GM21447 (cell line): ENCODE data around the gene NSL1.
A peak's percentile ranks its signal among the peaks of the same experiment; 100 is the strongest.
"Not testable (repeated sequence)": the region's sequence is repeated elsewhere in the genome, so short reads cannot be mapped to it uniquely, and the experiment has no call there.

Experiments used
- ATAC-seq: cut with Tn5 transposase; IDR thresholded peaks from one replicate; pipeline ENCODE4 v1.9.1; 2021; ENCODE audit not compliant: unreplicated experiment

NSL1 gene

GRCh38 chr1:212783976-212784375 lies 7.6 kb downstream of the NSL1 start:
- no peak for ATAC-seq

- no peak for ATAC-seq
These were observed 9.0 kb downstream of the NSL1 start for GRCh38 chr1:212782422-212783154.

DNA sequence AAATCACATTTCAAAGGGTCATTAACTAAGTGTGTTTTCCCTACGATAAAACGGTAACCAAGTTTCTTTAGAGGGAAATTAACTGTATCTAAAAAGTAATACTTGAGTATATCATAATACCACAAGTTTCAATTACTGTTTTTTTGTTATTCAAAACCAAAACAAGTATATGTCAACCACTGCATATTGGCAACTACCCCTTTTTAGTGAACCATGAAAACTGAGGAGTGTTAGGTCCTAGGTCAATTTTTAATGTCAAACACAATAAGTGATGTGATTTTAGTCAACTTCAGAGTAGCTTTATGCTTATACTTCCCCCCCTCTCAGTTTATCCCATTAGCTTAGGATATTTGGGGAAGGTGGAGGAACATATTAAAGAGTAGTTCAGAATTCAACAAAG lies 10.4 kb downstream of the NSL1 start:
- ATAC-seq, result no peak

DNA sequence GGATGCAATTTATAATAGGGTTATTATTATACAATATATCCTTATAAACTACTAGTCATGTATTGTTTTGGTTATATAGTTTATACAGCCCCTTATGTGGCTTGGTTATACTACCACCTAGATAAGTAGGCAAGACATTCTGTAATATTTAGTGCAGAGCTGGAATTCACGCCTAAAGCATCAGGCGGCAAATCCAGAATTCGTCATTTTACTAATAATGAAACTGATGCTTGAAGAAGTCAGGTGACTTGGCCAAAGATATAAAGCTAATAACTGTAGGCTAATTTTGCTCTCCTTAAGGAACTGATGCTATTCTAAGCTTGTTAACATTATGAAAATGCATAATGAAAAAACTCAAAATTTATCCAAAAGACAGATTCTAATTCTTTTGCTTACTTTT lies 10.8 kb downstream of the NSL1 start:
- ATAC-seq, result no peak

- ATAC-seq, result not testable (repeated sequence)
These were observed 12.5 kb downstream of the NSL1 start for GRCh38 chr1:212779086-212779485.

DNA sequence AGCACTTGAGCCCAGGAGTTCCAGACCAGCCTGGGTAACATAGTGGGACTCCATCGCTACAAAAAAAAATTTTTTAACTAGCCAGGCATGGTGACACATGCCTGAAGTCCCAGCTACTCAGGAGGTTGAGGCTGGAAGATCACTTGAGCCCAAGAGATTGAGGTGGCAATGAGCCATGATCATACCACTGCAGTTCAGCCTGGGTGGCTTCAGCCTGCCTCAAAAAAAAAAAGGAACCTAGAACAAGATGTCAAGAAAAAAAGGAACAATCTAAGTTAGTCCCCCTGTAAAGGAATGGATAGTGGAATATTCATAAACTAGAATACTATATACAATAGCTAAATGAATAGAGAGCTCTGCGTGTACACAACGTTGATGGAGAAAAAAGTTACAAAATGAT lies 14.4 kb downstream of the NSL1 start:
- ATAC-seq, result no peak

- ATAC-seq, result no peak
These were observed 16.3 kb downstream of the NSL1 start for GRCh38 chr1:212775241-212775640.

DNA sequence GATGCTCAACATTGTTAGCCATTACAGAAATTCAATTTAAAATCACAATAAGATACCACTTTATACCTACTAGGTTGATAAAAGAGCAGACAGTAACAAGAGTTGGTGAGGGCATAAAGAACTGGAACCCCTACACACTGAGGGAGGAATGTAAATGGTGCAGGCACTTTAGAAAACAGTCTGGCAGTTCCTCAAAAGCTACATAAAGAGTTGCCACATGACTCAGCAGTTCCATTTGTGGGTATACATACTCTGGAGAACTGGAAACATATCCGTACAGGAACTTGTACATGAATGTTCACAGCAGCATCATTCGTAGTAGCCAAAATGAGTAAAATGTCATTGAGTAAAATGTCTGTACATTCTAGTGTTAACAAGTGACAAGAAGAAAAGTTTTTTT lies 17.0 kb downstream of the NSL1 start:
- no peak for ATAC-seq

DNA sequence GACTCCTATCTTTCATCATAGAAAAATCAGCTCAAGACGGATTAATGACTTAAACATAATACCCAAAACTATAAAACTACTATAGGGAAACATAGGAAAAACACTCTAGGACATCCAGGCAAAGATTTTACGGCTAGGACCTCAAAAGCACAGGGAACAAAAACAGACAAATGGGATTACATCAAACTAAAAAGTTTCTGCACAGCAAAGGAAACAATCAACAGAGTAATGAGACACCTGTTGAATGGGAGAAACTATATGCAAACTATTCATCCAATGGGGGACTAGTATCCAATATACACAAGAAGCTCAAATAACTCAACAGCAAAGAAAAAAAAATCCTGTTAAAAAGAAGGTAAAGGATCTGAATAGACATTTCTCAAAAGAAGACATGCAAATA lies 18.6 kb downstream of the NSL1 start:
- ATAC-seq, result no peak

DNA sequence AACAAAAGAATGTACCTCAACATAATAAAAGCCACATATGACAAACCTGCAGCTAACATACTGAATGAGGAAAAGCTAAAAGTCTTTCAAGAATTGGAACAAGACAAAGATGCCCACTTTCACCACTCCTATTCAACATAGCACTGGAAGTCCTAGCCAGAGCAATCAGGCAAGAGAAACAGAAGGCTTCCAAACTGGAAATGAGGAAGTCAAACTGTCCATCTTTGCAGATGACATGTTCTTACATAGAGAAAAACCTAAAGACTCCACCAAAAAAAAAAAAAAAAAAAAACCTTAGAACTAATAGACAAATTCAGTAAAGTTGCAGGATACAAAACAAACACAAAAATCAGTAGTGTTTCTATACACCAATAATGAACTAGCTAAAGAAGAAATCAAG lies 20.2 kb downstream of the NSL1 start:
- ATAC-seq, result no peak

- no peak for ATAC-seq
These were observed 22.0 kb downstream of the NSL1 start for GRCh38 chr1:212769459-212770167.

DNA sequence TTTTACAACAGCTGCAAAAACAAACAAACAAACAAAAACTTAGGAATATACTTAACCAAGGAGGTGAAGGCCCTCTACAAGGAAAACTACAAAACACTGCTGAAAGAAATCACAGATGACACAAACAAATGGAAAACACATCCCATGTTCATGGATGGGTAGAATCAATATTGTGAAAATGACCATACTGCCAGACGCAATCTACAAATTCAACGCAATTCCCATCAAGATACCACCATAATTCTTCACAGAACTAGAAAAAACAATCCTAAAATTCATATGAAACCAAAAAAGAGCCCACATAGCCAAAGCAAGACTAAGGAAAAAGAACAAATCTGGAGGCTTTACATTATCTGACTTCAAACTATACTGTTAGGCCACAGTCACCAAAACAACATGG lies 24.8 kb downstream of the NSL1 start:
- not testable (repeated sequence) for ATAC-seq

- ATAC-seq, result not testable (repeated sequence)
These were observed 26.8 kb downstream of the NSL1 start for GRCh38 chr1:212764718-212765281.

GRCh38 chr1:212762839-212763238 lies 28.7 kb downstream of the NSL1 start:
- no peak for ATAC-seq

DNA sequence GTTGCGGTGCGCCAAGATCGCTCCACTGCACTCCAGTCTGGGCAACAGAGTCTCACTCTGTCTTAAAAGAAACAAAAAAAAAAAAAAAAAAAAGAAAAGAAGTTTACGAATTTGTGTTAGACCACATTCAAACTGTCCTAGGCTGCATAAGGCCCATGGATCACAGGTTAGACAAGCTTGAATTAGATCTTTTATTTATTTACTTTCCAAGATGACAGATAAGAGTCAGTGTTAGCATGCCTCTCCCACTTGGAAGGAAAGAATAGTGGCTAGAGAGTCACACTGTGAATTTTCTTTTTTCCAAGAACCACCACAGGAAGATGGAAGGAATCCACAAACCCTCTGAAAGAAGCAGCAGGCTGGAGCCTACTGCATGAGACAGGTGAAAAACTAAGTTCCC lies 29.3 kb downstream of the NSL1 start:
- ATAC-seq, result no peak

- ATAC-seq, result no peak
These were observed 31.3 kb downstream of the NSL1 start for GRCh38 chr1:212760126-212760823.

GRCh38 chr1:212759683-212760082 lies 31.9 kb downstream of the NSL1 start:
- ATAC-seq, result no peak

GRCh38 chr1:212754680-212755079 lies 36.9 kb downstream of the NSL1 start:
- ATAC-seq, result no peak

GRCh38 chr1:212754193-212754592 lies 37.4 kb downstream of the NSL1 start:
- peak; percentile 45 for ATAC-seq

- no peak for ATAC-seq
These were observed 37.8 kb downstream of the NSL1 start for GRCh38 chr1:212753749-212754148.

- peak; percentile 18 for ATAC-seq
These were observed 38.6 kb downstream of the NSL1 start for GRCh38 chr1:212752934-212753497.
